Lung microvascular endothelial cell (primary cell): ENCODE results near the gene MYH3. TPM values are rescaled to one million over a fixed set of nuclear protein-coding genes. Genes with fewer than 3 reads are reported as not detected.

Experiments used
- DNase-seq, 2 donors: peaks; one replicate each; pipeline versions ENCODE4 v3.0.0 to v3.0.0-alpha.2; 2010; ENCODE audit warnings: low read depth in 2 of 2
- total RNA-seq: library from RNA; depleted of rRNA; stranded (reverse); fragments of >200 nt; gene quantifications from 2 replicates; pipeline ENCODE4 v1.2.1, GENCODE V29; 2014

Gene MYH3
- total RNA-seq, 1 donor from 2014 or later, result 0.40 TPM

DNA sequence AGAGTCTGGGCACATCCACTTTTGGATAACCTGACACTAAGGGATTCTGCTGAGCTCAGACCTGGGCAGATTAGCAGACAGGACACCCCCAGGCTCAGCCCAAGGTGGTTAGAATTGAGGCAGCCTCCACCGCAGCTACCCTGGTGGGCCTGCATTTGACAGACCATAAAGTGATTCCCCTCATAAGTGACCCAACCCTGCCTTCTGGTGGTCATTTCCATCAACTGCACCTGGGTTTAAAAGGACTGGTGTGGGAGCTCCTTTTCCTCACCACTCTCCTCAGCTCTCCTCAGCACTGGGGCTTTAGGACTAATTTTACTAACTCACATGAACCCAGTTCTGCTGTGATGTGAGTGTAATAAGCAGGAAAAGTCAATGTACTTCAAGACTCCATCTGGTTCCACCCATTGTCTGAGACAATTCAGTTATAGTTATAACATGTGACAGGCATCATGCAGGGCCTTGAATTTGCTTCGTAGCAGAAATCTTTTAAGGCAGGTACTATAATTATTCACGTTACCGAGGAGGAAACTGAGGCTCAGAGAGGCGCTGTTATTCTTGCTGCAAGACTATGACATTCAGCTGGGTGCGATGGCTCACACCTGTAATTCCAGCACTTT is 42.5 kb downstream of the MYH3 start:
- peak; percentile 49 to 73 for DNase-seq

DNA sequence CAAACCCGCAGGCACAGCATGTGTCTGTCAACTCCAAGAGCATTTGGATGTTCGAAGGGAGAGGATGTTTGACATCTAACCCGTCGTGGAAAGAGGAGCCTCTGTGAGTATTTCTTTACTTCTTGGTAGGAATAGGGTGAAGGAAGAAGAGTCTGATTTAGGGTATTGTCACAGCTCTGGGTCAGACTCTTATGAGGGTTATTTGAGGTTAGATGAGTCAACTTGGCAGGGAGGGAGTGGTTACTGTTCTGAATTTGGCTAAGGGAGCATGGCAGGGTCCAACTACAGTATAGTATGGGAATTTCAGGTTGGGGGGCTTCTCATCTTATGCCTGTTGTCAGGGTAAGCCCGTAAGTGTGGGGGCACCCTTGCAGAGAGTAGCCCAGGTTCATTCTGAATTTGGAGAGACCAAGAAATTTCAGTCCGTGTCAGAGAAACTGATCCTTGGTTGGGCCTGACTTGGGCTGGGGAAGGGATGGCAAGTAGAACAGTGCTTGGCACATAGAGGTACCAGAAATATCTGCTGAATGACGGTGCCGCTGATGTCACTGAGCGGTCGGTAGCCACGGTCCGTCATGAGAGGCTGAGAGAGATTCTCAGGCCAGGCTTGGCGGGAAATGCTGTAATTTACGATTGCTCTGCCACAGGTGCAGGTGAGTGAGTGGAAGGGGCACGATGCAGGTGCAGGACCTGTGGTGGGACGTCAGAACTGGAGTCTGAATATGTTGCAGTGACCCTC is 43.2 kb downstream of the MYH3 start:
- DNase-seq, result no peak

DNA sequence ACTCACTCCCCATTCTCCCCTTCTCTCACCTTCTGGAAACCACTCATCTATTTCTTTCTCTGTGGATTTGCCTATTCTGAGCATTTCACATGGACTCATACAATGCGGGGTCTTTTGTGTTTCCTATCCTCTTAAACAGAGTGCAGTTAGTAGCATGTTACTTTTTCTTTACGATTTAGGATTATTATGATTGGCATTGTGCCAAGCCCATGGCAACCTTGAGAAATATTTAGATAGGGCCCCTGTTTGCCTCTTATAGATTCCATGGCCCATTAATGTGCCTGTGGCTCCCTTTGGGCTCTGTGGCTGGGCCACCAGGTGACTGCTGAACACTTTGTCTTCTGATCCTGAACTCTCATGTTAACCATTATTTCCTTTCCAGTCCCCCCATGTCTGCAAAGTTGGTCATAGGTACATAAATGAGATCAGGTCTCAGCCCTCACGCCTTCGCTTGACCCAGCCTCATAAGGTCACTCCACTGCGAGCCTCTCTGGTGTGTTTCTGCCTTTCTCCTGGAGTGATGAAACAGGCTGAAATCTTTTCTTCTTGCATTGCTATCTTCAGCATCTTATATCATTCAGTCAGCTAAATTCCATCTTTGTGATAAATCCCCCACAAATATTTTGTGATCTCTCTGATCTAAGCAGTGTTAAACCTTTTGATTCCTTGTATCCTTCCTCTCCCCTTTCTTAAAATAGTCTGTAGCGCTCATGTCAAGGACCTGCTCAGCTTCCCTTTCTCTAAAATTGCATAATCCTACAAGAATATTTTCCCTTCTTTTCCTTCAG is 44.0 kb downstream of the MYH3 start:
- DNase-seq, result no peak

DNA sequence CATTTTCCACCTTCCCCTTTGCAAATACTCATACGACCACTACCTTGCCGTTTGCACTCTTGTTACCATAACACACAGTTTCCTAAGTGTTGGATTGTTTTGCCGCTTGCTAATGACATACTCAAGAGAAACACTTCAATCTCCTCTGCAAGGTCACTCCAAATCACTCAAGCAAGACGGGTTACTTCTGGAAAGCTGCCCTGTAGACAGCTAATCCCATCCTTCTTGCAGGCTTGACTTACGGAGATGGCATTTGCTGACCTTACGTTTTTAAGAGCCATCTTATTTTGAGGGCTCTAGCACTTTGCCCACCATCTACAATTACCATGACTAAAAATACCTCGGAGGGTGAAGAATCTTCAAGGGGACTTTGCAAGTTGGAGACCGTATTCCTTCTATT is 46.2 kb downstream of the MYH3 start:
- no peak for DNase-seq

DNA sequence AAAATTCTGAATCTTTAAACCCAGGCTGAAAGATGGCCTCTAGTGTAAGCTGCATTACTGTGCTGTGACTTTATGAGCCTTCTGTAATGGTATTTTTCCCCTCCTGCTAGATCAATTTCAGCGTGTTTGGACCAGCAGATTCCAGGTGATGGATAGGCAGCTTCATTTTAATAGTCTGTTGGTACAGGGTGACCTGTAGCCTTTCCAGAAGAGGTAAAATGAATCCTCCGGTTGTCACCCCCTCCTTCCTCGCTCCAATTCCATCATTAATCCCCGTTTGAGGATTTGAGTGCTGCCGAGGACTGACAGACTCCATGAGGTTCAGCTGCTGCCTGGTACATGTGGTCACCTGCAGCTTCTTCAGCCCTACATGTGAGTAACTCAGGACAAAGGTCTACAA is 48.9 kb downstream of the MYH3 start:
- no peak for DNase-seq

DNA sequence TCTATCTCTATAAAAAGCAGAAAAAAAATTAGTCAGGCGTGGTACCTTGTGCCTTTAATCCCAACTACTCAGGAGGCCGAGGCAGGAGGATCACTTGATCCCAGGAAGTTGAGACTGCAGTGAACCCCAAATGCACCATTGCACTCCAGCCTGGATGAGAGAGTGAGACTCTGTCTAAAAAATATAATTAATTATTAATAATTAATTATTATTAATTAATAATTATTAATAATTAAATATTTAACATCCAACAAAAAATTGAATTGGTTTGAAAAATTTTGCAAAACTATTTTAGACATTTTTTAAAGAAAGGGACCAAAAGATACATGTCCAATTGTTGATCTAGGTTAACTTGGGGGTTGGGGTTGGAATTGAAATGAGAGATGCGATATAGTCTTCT is 51.0 kb downstream of the MYH3 start:
- no peak for DNase-seq

DNA sequence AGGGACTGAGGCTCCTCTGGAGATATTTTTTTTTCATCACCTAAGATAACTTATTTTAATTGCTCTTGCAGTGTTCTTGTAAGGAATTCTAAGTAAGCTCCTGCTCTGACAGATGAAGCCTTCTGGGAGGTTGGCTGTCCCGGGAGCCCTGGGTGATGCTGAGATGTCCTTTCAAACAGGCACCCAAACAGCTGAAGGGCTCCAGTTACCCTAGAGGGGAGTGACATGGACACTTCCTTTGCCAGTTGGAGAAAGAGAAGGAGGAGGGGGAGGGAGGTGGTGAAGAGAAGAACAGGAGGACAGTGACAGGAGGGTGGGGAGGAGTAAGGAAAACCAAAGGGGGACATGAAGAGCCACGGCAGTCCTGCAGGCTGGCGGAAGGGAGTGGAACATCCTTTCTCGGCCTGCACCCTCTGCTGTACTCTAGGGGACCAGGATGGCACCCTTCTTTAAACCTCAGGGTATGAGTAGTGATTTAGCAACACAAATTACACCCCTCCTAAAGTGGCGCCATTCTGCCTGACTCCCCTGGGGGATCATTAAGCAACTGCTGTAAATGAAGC is 51.8 kb downstream of the MYH3 start:
- no peak for DNase-seq

DNA sequence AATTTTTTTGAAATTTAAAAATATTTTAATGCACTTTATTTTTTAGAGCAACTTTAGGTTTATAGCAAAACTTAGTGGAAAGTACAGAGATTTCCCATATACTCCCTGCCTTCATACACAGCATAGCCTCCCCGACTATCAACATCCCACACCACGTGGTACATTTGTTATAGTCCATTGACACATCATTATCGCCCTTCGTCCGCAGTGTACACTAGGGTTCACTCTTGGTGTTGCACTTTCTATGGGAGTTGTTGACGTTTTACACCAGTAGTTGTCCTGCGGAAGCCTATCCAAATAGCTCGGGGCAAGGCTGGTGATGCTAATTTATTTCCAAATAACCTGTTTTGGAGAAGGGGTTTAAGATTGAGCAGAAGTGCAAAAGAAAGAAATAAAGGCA is 52.6 kb downstream of the MYH3 start:
- DNase-seq, result no peak

DNA sequence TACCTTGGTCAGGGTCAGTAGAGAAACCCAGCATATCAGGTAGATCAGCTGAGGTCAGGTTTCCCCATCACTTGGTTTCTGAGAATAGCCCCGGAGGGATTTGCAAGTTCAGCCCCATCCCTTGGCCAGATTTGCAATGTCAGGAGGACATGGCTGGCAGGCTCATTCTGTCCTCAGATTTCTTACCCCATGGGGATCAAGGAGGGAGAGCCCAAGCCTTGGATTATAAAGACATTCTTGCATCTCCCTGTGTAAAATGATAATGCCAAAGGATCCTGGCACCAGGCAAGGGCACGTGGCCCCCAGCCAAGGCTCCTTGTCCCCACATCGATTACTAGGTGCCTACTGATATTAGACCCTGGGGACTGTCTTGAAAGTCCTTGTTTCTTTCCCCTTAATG is 53.2 kb downstream of the MYH3 start:
- DNase-seq, result no peak

DNA sequence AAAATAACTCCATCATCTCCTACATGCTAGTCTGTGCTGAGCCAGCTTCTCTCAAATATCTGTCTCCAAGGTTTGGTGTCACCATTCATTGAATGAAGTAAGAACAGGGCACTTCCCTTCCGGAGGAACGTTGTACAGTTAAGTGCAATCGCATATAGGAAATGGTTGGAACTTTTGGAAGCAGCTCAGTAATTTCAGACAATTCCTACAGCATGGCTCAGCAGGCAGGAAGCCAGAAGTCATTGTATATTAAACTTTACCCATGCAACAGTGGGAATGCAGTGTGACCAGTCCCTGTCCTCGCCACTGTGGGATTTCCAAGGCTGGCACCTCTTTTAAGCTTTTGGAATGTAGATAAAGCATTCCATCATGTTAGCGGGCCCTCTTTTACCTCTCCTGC is 56.5 kb downstream of the MYH3 start:
- DNase-seq, result peak; percentile 18 to 51

DNA sequence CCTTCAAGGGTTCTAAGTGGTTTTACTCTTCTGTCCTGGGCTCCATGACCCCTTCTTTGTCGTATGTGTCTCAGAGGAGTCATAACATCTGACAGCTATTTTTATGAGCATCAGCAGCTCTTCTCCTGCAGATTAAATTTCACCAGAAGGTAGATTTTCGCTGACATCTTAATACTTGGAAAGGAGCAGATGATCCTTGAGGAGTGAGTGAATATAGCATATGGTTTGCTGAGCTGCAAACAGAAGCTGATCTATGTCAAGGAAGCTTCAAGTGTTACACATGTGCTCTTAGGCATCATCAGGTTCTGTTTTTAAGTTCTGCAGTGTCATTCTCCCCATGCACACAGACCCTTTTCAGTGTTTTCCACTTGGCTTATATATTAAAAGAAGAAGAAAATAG is 58.5 kb downstream of the MYH3 start:
- DNase-seq, result no peak

DNA sequence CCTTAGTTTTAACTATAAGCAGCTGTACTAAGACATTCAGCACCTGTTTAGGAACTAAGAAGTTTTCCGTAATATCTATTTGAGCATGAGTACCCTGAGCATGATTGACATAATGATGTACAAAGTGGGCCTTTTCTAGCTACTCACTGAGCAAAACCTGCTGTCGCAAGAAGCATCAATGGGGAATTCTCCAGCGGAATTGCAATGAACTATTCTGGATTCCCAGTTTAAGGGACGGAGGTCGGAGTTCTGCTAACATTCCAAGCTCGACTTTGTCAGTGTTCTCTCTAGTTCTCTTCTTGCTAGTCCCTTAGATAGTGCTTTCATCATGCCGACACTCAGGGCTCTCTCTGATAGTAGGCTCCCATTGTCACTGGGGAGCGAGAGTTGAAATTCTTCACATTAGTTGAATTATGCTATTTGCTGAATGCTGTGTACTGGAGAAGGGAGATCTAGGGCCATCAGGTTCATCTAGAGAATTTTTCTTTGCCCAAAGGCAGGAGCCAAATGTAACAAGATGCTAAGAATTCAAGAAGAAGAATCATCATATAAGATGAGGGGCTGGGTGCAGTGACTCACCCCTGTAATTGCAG is 67.5 kb downstream of the MYH3 start:
- no peak for DNase-seq

DNA sequence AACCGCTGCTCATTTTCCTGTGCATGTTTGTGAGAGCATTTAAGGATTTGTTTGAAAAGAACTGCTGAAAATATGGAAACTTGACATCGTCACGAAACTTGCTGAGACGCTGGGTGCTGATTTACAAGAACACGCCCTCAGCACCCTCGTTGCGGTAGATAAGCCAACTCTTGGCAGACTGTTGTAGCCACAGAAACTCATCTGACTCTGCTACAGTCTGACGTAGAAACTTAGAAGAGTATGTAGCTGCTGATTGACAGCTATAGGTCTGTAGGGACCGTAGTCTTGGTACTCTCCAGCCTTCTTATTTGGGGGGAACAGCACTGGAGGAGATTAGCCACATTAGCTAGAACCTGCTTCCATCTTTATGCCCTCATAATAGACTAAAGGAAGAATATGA is 71.6 kb downstream of the MYH3 start:
- DNase-seq, result no peak

DNA sequence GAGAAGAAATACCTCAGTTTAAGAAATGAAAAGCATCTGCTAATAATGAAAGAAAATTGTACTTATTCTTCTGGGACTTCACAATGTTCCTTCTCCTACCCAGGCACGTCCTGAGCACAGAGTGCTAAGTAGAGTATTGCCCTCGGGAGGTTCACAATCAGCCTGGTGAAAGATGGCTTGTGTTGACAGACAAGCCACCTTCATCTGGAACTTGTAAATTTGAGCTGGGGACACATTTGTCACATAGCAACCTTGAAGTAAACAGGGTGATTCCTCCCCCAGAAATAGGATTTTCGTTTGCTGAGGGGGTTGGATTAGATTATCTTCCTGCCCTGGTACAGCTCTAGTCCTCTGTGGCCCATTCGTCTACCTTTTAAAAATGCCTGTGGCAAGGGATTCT is 73.3 kb downstream of the MYH3 start:
- DNase-seq, result no peak

DNA sequence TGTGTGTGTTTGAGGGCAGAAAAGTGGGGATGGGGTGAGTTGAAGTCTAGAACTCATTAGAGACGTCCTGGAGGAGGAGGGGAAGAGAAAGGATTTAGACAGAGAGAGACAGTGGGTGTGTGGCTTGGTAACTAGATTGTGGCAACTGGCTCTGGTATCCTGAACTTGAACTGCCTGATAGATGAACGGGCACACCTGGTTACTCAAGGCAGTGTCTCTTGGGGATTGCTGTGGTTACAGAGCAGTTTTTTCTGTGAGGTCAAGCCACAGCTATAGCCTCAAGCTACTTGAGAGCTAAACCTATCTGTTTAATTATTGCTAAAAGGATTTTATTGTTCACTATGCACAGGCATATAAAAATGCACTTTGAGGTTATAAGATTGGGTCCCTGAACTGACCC is 77.8 kb downstream of the MYH3 start:
- DNase-seq, result no peak

Other genes with a start within 250 kb of the MYH3 start
- not detected in 2 replicates for gene MYH8, start 235.4 kb downstream of the MYH3 start, total RNA-seq
- not detected in 2 replicates for gene MYH4, start 187.8 kb downstream of the MYH3 start, total RNA-seq
- gene MYH1, start 138.8 kb downstream of the MYH3 start, total RNA-seq, result not detected in 2 replicates
- not detected in 2 replicates for gene MYH2, start 107.7 kb downstream of the MYH3 start, total RNA-seq
- gene SCO1, start 40.2 kb upstream of the MYH3 start, total RNA-seq, result 36.4 and 50.0 TPM in 2 replicates
- gene ADPRM, start 40.3 kb upstream of the MYH3 start, total RNA-seq, result 10.0 and 10.7 TPM in 2 replicates
- gene TMEM220, start 72.7 kb upstream of the MYH3 start, total RNA-seq, result 1.1 and 2.4 TPM in 2 replicates
- not detected in 2 replicates for gene TMEM238L, start 146.8 kb upstream of the MYH3 start, total RNA-seq
- gene PIRT, start 180.8 kb upstream of the MYH3 start, total RNA-seq, result not detected in 2 replicates